ENCODE data around the gene CARD8. TPM values are rescaled to one million over a fixed set of nuclear protein-coding genes. Genes with fewer than 3 reads are reported as not detected.

Gene CARD8
- total RNA-seq, 1 donor from 2014 or later, result 41.0 TPM

DNA sequence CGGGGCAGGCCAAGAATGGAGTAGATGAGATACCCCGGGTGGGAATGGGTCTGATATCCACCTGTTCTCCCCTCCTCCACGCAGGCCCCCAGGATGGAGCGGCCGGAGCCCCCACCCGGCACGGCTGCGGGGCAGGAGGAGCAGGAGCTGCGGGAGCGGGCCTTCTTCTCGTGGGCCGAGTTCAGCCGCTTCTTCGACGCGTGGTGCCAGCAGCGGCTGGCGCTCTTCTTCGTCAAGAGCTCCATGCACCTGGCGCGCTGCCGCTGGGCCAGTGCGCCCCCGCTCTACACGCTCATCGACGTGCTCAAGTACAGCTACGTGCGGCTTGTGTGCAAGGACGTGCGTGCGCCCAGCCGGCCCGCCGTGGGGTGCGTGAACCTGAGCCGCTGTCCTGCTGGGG is 84.0 kb downstream of the CARD8 start:
- TF ChIP-seq, protein P1, sequence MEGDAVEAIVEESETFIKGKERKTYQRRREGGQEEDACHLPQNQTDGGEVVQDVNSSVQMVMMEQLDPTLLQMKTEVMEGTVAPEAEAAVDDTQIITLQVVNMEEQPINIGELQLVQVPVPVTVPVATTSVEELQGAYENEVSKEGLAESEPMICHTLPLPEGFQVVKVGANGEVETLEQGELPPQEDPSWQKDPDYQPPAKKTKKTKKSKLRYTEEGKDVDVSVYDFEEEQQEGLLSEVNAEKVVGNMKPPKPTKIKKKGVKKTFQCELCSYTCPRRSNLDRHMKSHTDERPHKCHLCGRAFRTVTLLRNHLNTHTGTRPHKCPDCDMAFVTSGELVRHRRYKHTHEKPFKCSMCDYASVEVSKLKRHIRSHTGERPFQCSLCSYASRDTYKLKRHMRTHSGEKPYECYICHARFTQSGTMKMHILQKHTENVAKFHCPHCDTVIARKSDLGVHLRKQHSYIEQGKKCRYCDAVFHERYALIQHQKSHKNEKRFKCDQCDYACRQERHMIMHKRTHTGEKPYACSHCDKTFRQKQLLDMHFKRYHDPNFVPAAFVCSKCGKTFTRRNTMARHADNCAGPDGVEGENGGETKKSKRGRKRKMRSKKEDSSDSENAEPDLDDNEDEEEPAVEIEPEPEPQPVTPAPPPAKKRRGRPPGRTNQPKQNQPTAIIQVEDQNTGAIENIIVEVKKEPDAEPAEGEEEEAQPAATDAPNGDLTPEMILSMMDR (IDR thresholded peaks at IDR 0.05), result no peak
- no peak for DNase-seq (ENCODE audit: low spot score in 2 of 2)
- peak overlapping the region in 1 of 2 donors; percentile 85 for H3K4me3 ChIP-seq
- intact Hi-C loops (cut with DNase I), result loop anchor here (2.0 kb wide), 2 partner anchors 31 to 85 kb away; no protein-coding TSS in a partner anchor
- peaks cover 12 to 32% of the 10 kb centered on the region in 2 donors for H3K36me3 ChIP-seq
- H3K27me3 ChIP-seq, result no peaks in the 10 kb centered on the region
- peaks cover 3 to 7% of the 10 kb centered on the region in 2 donors for H3K4me1 ChIP-seq
- no peak overlapping the region for H3K27ac ChIP-seq
- H3K9me3 ChIP-seq, result no peaks in the 10 kb centered on the region

DNA sequence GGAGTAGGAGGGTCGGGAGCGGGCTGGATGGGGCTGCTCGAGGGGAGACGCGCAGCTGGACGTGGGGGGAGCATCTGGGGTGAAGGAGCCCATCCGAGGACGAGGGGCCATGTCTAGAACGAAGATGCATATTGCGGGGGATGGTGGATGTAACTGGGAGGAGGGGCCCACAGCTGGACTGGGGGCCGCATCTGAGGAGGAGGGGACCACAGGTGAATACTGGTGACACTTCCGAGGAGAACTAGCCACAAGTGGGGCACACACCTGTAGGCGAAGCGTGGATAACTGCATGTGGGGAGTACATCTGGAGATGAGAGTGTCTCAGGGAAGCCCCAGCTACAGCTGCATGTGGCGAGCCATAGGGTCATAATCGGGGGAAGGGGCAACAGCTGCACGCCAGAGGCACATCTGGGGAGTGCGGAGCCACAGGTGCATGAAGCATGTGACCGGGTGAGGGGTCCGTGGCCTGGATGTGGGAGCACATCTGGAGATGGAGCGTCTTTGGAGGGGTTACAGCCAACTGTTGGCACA is 84.8 kb downstream of the CARD8 start:
- Histone ChIP-seq H3K36me3 (peaks cover 12 to 32% of the 10 kb centered on the region in 2 donors), H3K27me3 (no peaks in the 10 kb centered on the region), H3K27ac (peak overlapping the region; percentile 82 to 88), H3K4me3 (peak overlapping the region; percentile 65 to 85), H3K9me3 (no peaks in the 10 kb centered on the region), H3K4me1 (peaks cover 3 to 7% of the 10 kb centered on the region in 2 donors)
- TF ChIP-seq, protein P1 (IDR thresholded peaks at IDR 0.05), result no peak
- DNase-seq (ENCODE audit: low spot score in 2 of 2), result no peak
- intact Hi-C loops (cut with DNase I), result loop anchor here (2.0 kb wide), 2 partner anchors 32 to 86 kb away; no protein-coding TSS in a partner anchor

DNA sequence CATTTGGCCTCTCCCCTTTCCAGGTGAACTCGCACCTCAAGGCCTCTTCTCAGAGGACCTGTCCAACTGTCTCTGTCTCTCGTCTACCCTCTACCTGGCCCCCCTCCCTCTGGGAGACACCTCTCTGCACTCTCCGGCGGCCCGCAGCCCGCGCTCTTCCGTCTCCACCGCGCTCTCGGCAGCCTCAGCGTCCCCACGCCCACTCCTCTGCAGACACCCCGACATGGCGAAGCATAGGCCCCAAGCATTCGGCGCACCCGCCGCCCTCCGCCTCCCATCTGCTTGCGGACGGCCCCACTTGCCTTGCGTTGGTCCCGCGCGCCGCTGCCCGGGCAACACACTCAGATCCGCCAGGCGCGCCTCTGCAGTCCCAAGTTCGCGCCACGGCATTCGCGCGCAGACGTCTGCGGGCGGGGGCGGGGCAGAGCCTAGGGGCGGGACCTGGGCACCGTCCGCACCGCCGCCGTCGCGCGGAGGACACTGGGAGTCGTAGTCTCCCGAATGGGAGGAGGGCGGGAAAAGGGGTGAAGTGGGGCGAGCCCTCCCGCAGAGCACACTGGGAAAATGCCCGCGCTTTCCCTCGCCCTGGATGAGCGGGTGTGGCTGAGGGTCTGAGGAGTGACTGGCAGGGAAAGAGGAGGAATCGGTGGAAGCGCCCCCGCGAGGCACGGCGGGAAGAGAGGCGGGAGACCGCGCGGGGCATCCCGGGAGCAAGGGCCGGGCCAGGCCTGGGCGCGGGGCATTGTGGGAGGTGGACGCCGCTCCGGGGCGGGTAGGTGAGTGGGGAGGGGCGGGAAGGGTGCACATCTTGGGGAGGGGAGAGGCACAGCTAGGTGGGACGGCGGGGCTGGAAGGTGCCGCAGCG is 85.5 kb downstream of the CARD8 start, which contains the start of the genes LIG1 and ZSWIM9:
Gene LIG1 (minus strand): TSS at position 406 of the 865 bp plus-strand sequence. CDS start 4,778 bp downstream, outside the sequence.
Gene ZSWIM9 (plus strand): TSS at position 742 of the 865 bp plus-strand sequence. CDS start 1,123 bp downstream, outside the sequence.
- no peaks in the 10 kb centered on the region for H3K9me3 ChIP-seq
- TF ChIP-seq, protein P1 (IDR thresholded peaks at IDR 0.05), result peak in 1 of 3 experiments; percentile 14
- intact Hi-C loops (cut with DNase I), result loop anchor here (2.0 kb wide), 2 partner anchors 33 to 87 kb away; no protein-coding TSS in a partner anchor
- peak within 1 kb of the TSS; percentile 82 to 88 for H3K27ac ChIP-seq
- peaks cover 3 to 7% of the 10 kb centered on the region in 2 donors for H3K4me1 ChIP-seq
- H3K27me3 ChIP-seq, result no peaks in the 10 kb centered on the region
- DNase-seq (ENCODE audit: low spot score in 2 of 2), result peak; percentile 65 to 93
- peak within 1 kb of the TSS; percentile 65 to 85 for H3K4me3 ChIP-seq
- peaks cover 12 to 26% of the 10 kb centered on the region in 2 donors for H3K36me3 ChIP-seq

DNA sequence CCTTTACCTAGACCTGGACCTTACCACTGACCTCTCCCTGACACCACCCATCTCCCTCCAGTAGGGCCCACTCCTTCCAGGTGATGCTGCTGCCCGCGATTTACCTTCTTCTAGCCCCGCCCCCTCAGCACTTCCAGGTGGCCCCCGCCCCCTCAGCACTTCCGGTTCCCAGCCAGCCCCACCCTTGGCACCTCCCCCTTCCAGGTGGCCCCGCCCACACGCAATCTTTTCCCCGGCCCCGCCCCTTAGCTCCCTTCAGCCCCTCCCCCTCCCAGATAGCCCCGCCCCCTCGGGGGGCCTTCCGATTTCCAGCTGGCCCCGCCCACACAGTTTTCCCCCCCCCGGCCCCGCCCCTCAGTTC is 86.2 kb downstream of the CARD8 start:
- Histone ChIP-seq H3K27ac (peak overlapping the region; percentile 82 to 88), H3K9me3 (no peaks in the 10 kb centered on the region), H3K36me3 (peaks cover 10 to 20% of the 10 kb centered on the region in 2 donors), H3K27me3 (no peaks in the 10 kb centered on the region), H3K4me1 (peaks cover 3 to 7% of the 10 kb centered on the region in 2 donors), H3K4me3 (peak overlapping the region; percentile 65 to 85)
- DNase-seq (ENCODE audit: low spot score in 2 of 2), result peak in 1 of 2 donors; percentile 80
- TF ChIP-seq, protein P1 (IDR thresholded peaks at IDR 0.05), result no peak
- intact Hi-C loops (cut with DNase I), result no loop called here

DNA sequence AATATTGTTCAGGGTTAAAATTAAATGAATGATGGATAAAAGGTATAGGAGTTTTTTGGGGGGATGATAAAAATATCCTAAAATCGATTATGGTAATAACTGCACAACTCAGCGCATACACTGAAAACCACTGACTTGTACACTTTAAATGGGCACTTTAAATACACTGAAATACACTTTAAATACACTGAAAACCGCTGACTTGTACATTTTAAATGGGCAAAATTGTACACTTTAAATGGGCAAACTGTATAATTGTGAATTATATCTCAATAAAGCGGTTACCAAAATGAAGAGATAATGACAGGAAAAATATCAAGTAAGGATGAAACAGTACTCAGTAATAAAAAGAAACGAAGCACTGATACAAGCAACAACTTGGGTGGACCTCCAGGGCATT is 87.0 kb downstream of the CARD8 start:
- no peak for DNase-seq (ENCODE audit: low spot score in 2 of 2)
- H3K27ac ChIP-seq, result no peak overlapping the region
- H3K36me3 ChIP-seq, result peaks cover under 1 to 11% of the 10 kb centered on the region in 2 donors
- intact Hi-C loops (cut with DNase I), result no loop called here
- H3K4me1 ChIP-seq, result peaks cover 3 to 7% of the 10 kb centered on the region in 2 donors
- no peak overlapping the region for H3K4me3 ChIP-seq
- no peaks in the 10 kb centered on the region for H3K9me3 ChIP-seq
- TF ChIP-seq, protein P1 (IDR thresholded peaks at IDR 0.05), result no peak
- H3K27me3 ChIP-seq, result no peaks in the 10 kb centered on the region

Data from ascending aorta (tissue), 2 donors.